Esophagus muscularis mucosa (tissue), 4 donors: ENCODE measurements around the gene TOMM6. TPM values are rescaled to one million over a fixed set of nuclear protein-coding genes. Genes with fewer than 3 reads are reported as not detected.
"Not testable (repeated sequence)": the region's sequence is repeated elsewhere in the genome, so short reads cannot be mapped to it uniquely, and the experiment has no call there.

ENCODE experiments used
- DNase-seq: peaks from one replicate; pipeline ENCODE4 v3.0.0-alpha.2; 2017; ENCODE audit errors: extremely low spot score
- H3K27ac ChIP-seq, 4 donors: fragments of 200-600 bp; sonication (generic); replicated peaks in 1 of 4; 1 replicate in 3 of 4; 2 replicates in 1 of 4; pipeline ENCODE4 v1.5.1; 2016 to 2019; ENCODE audit warnings: mild to moderate bottlenecking in 1 of 4
- H3K27me3 ChIP-seq, 4 donors: fragments of 200-600 bp; sonication (generic); one replicate each; pipeline versions ENCODE4 v1.5.1 to v1.6.0; 2016 to 2019
- H3K36me3 ChIP-seq, 4 donors: fragments of 200-600 bp; sonication (generic); one replicate each; pipeline ENCODE4 v1.5.1; 2016 to 2019
- H3K4me1 ChIP-seq, 4 donors: fragments of 200-600 bp; sonication (generic); one replicate each; pipeline ENCODE4 v1.5.1; 2016 to 2019
- H3K4me3 ChIP-seq, 4 donors: fragments of 200-600 bp; sonication (generic); 1 replicate in 2 of 4; 2 replicates in 2 of 4; pipeline ENCODE4 v1.5.1; 2016 to 2019; ENCODE audit warnings: mild to moderate bottlenecking in 4 of 4, moderate library complexity in 1 of 4
- H3K9me3 ChIP-seq, 4 donors: fragments of 200-600 bp; sonication (generic); 1 replicate in 3 of 4; 2 replicates in 1 of 4; pipeline ENCODE4 v1.5.1; 2016 to 2019
- EP300 ChIP-seq: sonication (generic); formaldehyde crosslinking; IDR thresholded peaks from one replicate; pipeline ENCODE4 v1.6.1; 2017; ENCODE audit warnings: antibody characterized with exemption
- POLR2A ChIP-seq: fragments of 450-650 bp; IDR thresholded peaks from one replicate; pipeline ENCODE4 v1.6.1; 2017; ENCODE audit warnings: antibody characterized with exemption, moderate library complexity, mild to moderate bottlenecking, low read depth
- POLR2AphosphoS5 ChIP-seq, 2 donors: sonication (generic); formaldehyde crosslinking; IDR thresholded peaks; one replicate each; pipeline ENCODE4 v1.6.1; 2017; ENCODE audit warnings: antibody characterized with exemption in 2 of 2
- WGBS: methylation state at CpG from one replicate; pipeline ENCODE4 v1.1.5; 2018; 5-methylcytosine and 5-hydroxymethylcytosine counted together
- intact Hi-C: fragments of 100-400 bp; cut with DNase I; formaldehyde crosslinking; loops from one replicate; pipeline ENCODE4 v1.15.1; 2023
- total RNA-seq, 4 donors: library from RNA; depleted of rRNA; stranded (reverse); fragments of >200 nt; gene quantifications; one replicate each; pipeline versions ENCODE4 v1.1.0 to v1.2.1, GENCODE V29; 2016
- TF ChIP-seq, protein P1 (sequence below), 3 experiments: fragments of 200-600 bp in 2 of 3; fragments of 450-650 bp in 1 of 3; sonication (generic) in 2 of 3; IDR thresholded peaks; one replicate each; pipeline ENCODE4 v1.5.1; 2017 to 2019; ENCODE audit warnings: antibody characterized with exemption in 3 of 3, mild to moderate bottlenecking in 2 of 3, moderate library complexity in 1 of 3

The TOMM6 gene
- total RNA-seq, 4 donors from 2014 or later = 52.1 to 117 (median 86.9) TPM

DNA sequence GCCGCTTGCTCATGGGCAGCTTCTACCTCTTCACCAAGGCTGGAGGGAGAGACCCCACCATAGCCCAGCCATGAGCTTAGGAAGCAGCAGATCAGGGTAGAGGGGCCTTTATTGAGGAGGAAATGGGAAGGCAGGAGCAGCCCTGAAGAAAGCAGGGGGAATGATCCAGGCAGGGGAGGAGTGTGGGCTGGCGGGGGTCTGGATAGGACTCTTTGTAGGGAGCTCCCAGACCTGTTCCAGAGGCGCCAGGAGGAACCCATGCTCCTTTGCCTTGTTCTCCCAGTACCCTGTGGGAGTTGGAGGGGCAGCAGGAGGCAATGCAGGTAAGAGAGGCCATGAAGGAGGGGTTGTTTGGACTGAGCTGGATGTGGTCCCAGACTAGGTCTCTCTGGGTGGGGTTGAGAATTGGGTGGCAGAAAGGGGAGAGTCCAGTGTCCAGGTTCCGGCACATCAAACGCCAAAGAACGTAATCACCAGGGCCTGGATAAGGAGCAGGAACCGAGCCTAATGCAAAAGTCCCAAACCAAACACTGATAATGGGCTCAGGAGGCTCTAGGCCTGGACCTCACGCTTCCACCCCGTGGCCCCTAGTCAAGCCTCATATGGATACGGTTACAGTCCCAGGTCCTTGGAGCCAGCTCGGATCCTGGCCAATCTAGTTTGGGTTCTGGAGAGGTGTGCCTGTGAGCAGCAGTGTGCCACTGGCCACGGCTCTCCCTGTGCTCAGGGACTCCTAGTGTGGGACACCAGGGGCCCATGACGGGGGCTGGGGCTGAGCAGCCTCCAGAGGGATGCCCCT, 28.2 kb upstream of the TOMM6 start:
- no peak overlapping the region for H3K4me3 ChIP-seq
- H3K9me3 ChIP-seq = no peaks in the 10 kb centered on the region
- H3K27me3 ChIP-seq = no peaks in the 10 kb centered on the region
- H3K27ac ChIP-seq = no peak overlapping the region
- WGBS = 82% methylated on average over 12 of the region's 13 CpGs
- intact Hi-C loops = no loop called here
- no peaks in the 10 kb centered on the region for H3K36me3 ChIP-seq
- no peak for DNase-seq
- no peak for TF ChIP-seq EP300
- no peak for TF ChIP-seq POLR2A
- TF ChIP-seq, protein P1, sequence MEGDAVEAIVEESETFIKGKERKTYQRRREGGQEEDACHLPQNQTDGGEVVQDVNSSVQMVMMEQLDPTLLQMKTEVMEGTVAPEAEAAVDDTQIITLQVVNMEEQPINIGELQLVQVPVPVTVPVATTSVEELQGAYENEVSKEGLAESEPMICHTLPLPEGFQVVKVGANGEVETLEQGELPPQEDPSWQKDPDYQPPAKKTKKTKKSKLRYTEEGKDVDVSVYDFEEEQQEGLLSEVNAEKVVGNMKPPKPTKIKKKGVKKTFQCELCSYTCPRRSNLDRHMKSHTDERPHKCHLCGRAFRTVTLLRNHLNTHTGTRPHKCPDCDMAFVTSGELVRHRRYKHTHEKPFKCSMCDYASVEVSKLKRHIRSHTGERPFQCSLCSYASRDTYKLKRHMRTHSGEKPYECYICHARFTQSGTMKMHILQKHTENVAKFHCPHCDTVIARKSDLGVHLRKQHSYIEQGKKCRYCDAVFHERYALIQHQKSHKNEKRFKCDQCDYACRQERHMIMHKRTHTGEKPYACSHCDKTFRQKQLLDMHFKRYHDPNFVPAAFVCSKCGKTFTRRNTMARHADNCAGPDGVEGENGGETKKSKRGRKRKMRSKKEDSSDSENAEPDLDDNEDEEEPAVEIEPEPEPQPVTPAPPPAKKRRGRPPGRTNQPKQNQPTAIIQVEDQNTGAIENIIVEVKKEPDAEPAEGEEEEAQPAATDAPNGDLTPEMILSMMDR (IDR thresholded peaks at IDR 0.05) = no peak
- no peak for TF ChIP-seq POLR2AphosphoS5 (IDR thresholded peaks at IDR 0.05)
- H3K4me1 ChIP-seq = no peaks in the 10 kb centered on the region

DNA sequence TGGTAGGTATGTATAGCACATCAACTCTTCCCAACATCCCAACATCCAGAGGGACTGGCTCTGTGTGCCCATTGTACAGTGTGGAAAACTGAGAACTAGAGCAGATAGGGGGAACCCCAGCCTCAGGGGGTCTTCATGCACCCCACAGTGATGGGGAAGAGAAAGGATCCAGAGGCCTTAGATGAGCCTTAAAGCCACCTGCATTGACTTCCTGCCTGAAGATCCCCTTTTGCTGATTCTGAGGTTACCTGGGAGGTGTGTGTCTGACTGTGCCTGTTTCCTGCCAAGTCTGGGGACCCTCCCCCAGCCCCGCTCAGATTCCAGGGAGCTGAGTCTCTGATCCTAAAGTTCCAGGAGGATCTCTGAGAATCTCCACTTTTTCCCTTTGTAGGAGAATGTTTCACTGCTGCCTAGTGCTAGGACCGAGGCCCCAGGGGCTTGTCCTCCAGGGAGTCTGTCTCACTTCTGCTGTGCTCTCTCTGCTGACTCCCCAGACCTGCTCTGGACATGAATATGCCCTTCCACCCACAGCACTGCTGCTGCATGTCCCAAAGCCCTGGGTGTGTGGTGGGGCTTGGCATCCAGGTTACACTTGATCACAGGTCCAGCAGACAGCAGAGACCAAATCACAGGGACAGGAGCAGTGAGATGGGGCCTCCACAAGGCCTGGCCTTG, 27.5 kb upstream of the TOMM6 start:
- WGBS = 95% methylated on average over 2 of the region's 2 CpGs
- DNase-seq = no peak
- intact Hi-C loops = no loop called here

DNA sequence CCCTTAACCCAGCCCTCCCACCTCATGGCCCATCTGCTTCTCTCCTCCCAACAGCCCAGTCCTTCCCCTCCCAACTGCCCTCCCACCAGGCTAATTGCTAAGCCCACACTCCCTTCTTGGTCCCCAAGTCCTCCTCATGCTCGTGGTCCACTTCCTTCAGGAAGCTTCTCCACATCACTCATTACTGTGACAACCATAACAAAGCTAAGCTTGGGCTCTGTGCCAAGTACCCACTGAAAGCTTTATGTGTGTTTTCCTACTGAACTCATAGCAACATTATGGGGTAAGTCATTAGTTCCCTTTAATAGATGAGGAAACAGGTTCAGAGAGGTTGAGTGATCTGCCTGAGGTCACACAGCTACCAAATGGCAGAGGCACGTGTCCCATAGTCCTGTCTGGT, 24.0 kb upstream of the TOMM6 start:
- Histone ChIP-seq H3K36me3 (no peaks in the 10 kb centered on the region), H3K27me3 (no peaks in the 10 kb centered on the region), H3K4me1 (peaks cover 12 to 17% (median 15%) of the 10 kb centered on the region in 4 donors), H3K9me3 (no peaks in the 10 kb centered on the region), H3K27ac (no peak overlapping the region), H3K4me3 (no peak overlapping the region)
- WGBS = 28% methylated on average over 2 of the region's 2 CpGs
- no peak for DNase-seq
- TF ChIP-seq EP300 (no peak), POLR2A (no peak), POLR2AphosphoS5 (IDR thresholded peaks at IDR 0.05) (no peak)
- TF ChIP-seq, protein P1 (IDR thresholded peaks at IDR 0.05) = no peak
- intact Hi-C loops = no loop called here

More for the DNA sequence above, 27.5 kb upstream of the TOMM6 start:
- H3K27ac ChIP-seq = no peak overlapping the region
- H3K27me3 ChIP-seq = no peaks in the 10 kb centered on the region
- H3K4me3 ChIP-seq = no peak overlapping the region
- TF ChIP-seq POLR2A (no peak), POLR2AphosphoS5 (IDR thresholded peaks at IDR 0.05) (no peak), EP300 (no peak)
- TF ChIP-seq, protein P1 (IDR thresholded peaks at IDR 0.05) = no peak
- no peaks in the 10 kb centered on the region for H3K9me3 ChIP-seq
- no peaks in the 10 kb centered on the region for H3K4me1 ChIP-seq
- H3K36me3 ChIP-seq = no peaks in the 10 kb centered on the region

DNA sequence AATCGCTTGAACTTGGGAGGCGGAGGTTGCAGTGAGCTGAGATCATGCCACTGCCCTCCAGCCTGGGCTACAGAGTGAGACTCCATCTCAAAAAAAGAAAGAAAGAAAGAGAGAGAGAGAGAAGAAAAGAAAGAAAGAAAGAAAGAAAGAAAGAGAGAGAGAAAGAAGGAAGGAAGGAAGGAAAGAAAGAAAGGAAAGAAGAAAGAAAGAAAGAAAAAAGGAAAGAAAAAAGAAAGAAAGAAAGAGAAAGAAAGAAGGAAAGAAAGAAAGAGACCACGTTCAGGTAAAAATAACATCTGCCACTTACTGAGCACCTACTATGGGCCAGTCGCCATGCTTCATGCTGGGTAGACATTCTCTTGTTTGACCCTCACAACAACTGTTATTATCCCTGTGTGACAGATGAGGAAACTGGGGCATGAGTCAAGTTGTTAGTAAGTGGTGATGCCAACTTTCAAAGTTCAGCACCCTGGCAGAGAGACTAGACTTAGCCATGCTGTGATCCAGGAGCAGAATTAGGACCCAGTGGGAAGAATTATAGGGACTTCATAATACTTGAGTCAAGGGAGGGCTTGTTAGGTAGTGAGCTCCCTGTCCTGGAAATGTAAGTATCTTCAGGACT, 21.3 kb upstream of the TOMM6 start:
- 94% methylated on average over 4 of the region's 4 CpGs for WGBS
- H3K9me3 ChIP-seq, H3K4me3 ChIP-seq, H3K27me3 ChIP-seq, DNase-seq, intact Hi-C loops: not testable (repeated sequence)
- Histone ChIP-seq H3K4me1 (peaks cover 12 to 17% (median 15%) of the 10 kb centered on the region in 4 donors), H3K27ac (peak overlapping the region in 1 of 4 donors; percentile 64), H3K36me3 (peaks cover 9 to 21% (median 16%) of the 10 kb centered on the region in 4 donors)
